Astrocyte (in vitro differentiated cells and primary cell): Measurements from ENCODE around the gene NFILZ. TPM values are rescaled to one million over a fixed set of nuclear protein-coding genes. Genes with fewer than 3 reads are reported as not detected.
"Not testable (repeated sequence)": the region's sequence is repeated elsewhere in the genome, so short reads cannot be mapped to it uniquely, and the experiment has no call there.

ENCODE experiments used
- DNase-seq: peaks from one replicate; pipeline ENCODE4 v3.0.0-alpha.2; 2010; ENCODE audit warnings: low read depth
- FAIRE-seq: peaks from 2 replicates; lab custom pipeline; 2011; peaks lifted over from hg19 to GRCh38; lab: Jason Lieb, UNC
- H2AFZ ChIP-seq: 2 replicates; pipeline ENCODE4 v1.6.0; 2012; ENCODE audit warnings: low read depth, low read length, inconsistent platforms
- H3K27ac ChIP-seq: 2 replicates; pipeline ENCODE4 v1.5.1; 2011; ENCODE audit warnings: low read depth, low read length, inconsistent platforms
- H3K27me3 ChIP-seq: 2 replicates; pipeline ENCODE4 v1.6.0; 2011; ENCODE audit warnings: low read length, inconsistent platforms; ENCODE audit not compliant: insufficient read depth
- H3K36me3 ChIP-seq: 2 replicates; pipeline ENCODE4 v1.5.1; 2011; ENCODE audit warnings: low read length, inconsistent platforms; ENCODE audit not compliant: insufficient read depth
- H3K4me1 ChIP-seq: 2 replicates; pipeline ENCODE4 v1.5.1; 2011; ENCODE audit warnings: low read length, inconsistent platforms; ENCODE audit not compliant: insufficient read depth
- H3K4me2 ChIP-seq: 2 replicates; pipeline ENCODE4 v1.6.0; 2012; ENCODE audit warnings: low read length, inconsistent platforms
- H3K4me3 ChIP-seq: 2 replicates; pipeline ENCODE4 v1.5.1; 2011; ENCODE audit warnings: low read depth, mild to moderate bottlenecking, low read length, inconsistent platforms; ENCODE audit not compliant: insufficient read depth
- H3K79me2 ChIP-seq: 2 replicates; pipeline ENCODE4 v1.6.0; 2012; ENCODE audit warnings: mild to moderate bottlenecking, low read length, inconsistent platforms; ENCODE audit not compliant: insufficient read depth
- H3K9ac ChIP-seq: 2 replicates; pipeline ENCODE4 v1.6.0; 2012; ENCODE audit warnings: mild to moderate bottlenecking, low read length, inconsistent platforms
- H3K9me3 ChIP-seq: 2 replicates; pipeline ENCODE4 v1.5.1; 2012; ENCODE audit warnings: low read depth, mild to moderate bottlenecking, low read length, inconsistent platforms; ENCODE audit not compliant: insufficient read depth
- H4K20me1 ChIP-seq: 2 replicates; pipeline ENCODE4 v1.6.0; 2012; ENCODE audit warnings: low read length, inconsistent platforms; ENCODE audit not compliant: insufficient read depth
- H3K27ac Mint-ChIP-seq: one replicate; pipeline ENCODE4 v1.8.0; 2021; ENCODE audit warnings: mild to moderate bottlenecking, mixed read lengths; ENCODE audit not compliant: unreplicated experiment
- H3K27me3 Mint-ChIP-seq: one replicate; pipeline ENCODE4 v1.8.0; 2021; ENCODE audit warnings: low read depth, mixed read lengths; ENCODE audit not compliant: unreplicated experiment
- H3K36me3 Mint-ChIP-seq: one replicate; pipeline ENCODE4 v1.8.0; 2021; ENCODE audit warnings: low read depth, mixed read lengths; ENCODE audit not compliant: unreplicated experiment
- H3K4me1 Mint-ChIP-seq: one replicate; pipeline ENCODE4 v1.8.0; 2021; ENCODE audit warnings: low read depth, mixed read lengths; ENCODE audit not compliant: unreplicated experiment
- H3K4me3 Mint-ChIP-seq: one replicate; pipeline ENCODE4 v1.8.0; 2021; ENCODE audit warnings: mild to moderate bottlenecking, moderate library complexity, mixed read lengths; ENCODE audit not compliant: unreplicated experiment
- H3K9me3 Mint-ChIP-seq: one replicate; pipeline ENCODE4 v1.8.0; 2021; ENCODE audit warnings: mild to moderate bottlenecking, mixed read lengths; ENCODE audit not compliant: unreplicated experiment
- EZH2 ChIP-seq: IDR thresholded peaks from 2 replicates; pipeline ENCODE4 v1.6.1; 2012; ENCODE audit warnings: mild to moderate bottlenecking, low read length, inconsistent platforms; ENCODE audit not compliant: insufficient read depth
- total RNA-seq: library from RNA; stranded (reverse); gene quantifications from 2 replicates; pipeline ENCODE4 v1.2.1, GENCODE V29; 2021
- TF ChIP-seq, protein P1 (sequence below): IDR thresholded peaks from 2 replicates; pipeline ENCODE4 v1.5.1; 2011; ENCODE audit warnings: low read depth, mild to moderate bottlenecking, inconsistent platforms, low read length, moderate library complexity; ENCODE audit not compliant: insufficient read depth

Gene NFILZ
- total RNA-seq, 1 donor from 2014 or later, result not detected

DNA sequence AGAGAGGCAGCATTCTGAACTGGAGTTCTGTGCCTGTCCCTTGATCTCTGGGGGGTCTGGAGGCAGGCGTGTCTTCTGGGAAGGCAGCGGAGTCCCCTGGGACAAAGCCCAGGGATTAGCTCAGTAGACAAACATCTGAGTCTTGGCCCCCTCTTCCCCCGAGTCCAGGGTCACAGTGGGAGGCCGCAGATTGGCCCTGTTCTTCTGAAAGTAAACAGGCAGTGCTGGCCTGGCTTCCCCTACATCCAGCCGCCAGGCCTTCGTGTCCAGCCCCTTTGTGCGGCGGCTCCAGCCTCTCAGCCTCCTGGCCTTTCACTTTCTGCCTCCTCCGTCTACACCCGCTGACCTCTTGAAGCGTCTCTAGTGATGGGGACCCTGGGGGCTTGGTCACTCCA, 989 bp downstream of the NFILZ start:
- Mint-ChIP-seq H3K27me3 (peaks cover 10% of the 10 kb centered on the region), H3K9me3 (peaks cover 4% of the 10 kb centered on the region), H3K4me3 (no peak overlapping the region), H3K36me3 (no peaks in the 10 kb centered on the region), H3K27ac (no peak overlapping the region), H3K4me1 (no peaks in the 10 kb centered on the region)
- Histone ChIP-seq H3K4me1 (peaks cover 9% of the 10 kb centered on the region), H3K9me3 (no peaks in the 10 kb centered on the region), H3K36me3 (no peaks in the 10 kb centered on the region), H3K27me3 (no peaks in the 10 kb centered on the region), H3K27ac (peak overlapping the region; percentile 50), H3K4me3 (no peak overlapping the region), H3K4me2 (peak overlapping the region; percentile 74), H3K79me2 (no peaks in the 10 kb centered on the region), H4K20me1 (no peaks in the 10 kb centered on the region), H2AFZ (peak overlapping the region; percentile 56), H3K9ac (peak overlapping the region; percentile 68)
- peak; percentile 81 for DNase-seq
- TF ChIP-seq, protein P1, sequence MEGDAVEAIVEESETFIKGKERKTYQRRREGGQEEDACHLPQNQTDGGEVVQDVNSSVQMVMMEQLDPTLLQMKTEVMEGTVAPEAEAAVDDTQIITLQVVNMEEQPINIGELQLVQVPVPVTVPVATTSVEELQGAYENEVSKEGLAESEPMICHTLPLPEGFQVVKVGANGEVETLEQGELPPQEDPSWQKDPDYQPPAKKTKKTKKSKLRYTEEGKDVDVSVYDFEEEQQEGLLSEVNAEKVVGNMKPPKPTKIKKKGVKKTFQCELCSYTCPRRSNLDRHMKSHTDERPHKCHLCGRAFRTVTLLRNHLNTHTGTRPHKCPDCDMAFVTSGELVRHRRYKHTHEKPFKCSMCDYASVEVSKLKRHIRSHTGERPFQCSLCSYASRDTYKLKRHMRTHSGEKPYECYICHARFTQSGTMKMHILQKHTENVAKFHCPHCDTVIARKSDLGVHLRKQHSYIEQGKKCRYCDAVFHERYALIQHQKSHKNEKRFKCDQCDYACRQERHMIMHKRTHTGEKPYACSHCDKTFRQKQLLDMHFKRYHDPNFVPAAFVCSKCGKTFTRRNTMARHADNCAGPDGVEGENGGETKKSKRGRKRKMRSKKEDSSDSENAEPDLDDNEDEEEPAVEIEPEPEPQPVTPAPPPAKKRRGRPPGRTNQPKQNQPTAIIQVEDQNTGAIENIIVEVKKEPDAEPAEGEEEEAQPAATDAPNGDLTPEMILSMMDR, result no peak
- no peak for TF ChIP-seq EZH2
- no peak for FAIRE-seq

DNA sequence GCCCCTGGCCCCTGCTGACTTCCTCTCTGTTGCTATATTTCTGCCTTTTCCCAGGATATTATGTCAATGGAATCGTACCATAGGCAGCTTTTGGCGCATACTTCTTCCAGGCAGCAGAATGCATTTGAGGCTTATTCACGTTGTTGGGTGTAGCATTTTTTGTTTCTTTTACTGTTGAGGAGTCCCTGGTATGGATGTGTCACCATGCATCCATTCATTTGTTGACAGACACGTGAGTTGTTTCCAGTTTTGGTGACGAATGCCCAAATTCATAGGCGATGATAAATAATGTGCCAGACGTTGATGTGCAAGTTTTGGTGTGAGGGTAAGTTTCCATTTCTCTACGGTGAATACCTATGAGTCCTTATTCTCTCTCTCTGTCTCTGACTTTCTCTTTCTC, 5.0 kb downstream of the NFILZ start:
- DNase-seq, result peak; percentile 76

GRCh38 chr19:8637070-8637469, 6.6 kb downstream of the NFILZ start:
- H3K27me3 Mint-ChIP-seq, H3K27ac Mint-ChIP-seq, H3K9me3 Mint-ChIP-seq: not testable (repeated sequence)

More for the DNA sequence above, 5.0 kb downstream of the NFILZ start:
- H3K4me2 ChIP-seq, result peak overlapping the region; percentile 28
- H3K4me1 ChIP-seq, result peaks cover 18% of the 10 kb centered on the region
- no peaks in the 10 kb centered on the region for H3K36me3 ChIP-seq
- H3K27me3 Mint-ChIP-seq, result peaks cover 10% of the 10 kb centered on the region
- no peak overlapping the region for H3K27ac Mint-ChIP-seq
- H3K9me3 ChIP-seq, result no peaks in the 10 kb centered on the region
- no peak overlapping the region for H3K9ac ChIP-seq
- H3K27ac ChIP-seq, result no peak overlapping the region
- TF ChIP-seq, protein P1, result no peak
- TF ChIP-seq EZH2, result no peak
- no peaks in the 10 kb centered on the region for H3K27me3 ChIP-seq
- H3K79me2 ChIP-seq, result no peaks in the 10 kb centered on the region
- no peaks in the 10 kb centered on the region for H3K36me3 Mint-ChIP-seq
- no peak for FAIRE-seq
- no peaks in the 10 kb centered on the region for H4K20me1 ChIP-seq
- no peak overlapping the region for H3K4me3 ChIP-seq
- no peaks in the 10 kb centered on the region for H3K9me3 Mint-ChIP-seq
- no peak overlapping the region for H2AFZ ChIP-seq
- H3K4me3 Mint-ChIP-seq, result no peak overlapping the region
- H3K4me1 Mint-ChIP-seq, result no peaks in the 10 kb centered on the region

More at GRCh38 chr19:8637070-8637469, 6.6 kb downstream of the NFILZ start:
- H3K4me3 ChIP-seq, H3K4me2 ChIP-seq, H3K4me3 Mint-ChIP-seq, FAIRE-seq, H2AFZ ChIP-seq, H4K20me1 ChIP-seq, H3K27me3 ChIP-seq, H3K79me2 ChIP-seq, H3K9me3 ChIP-seq, H3K36me3 Mint-ChIP-seq, H3K36me3 ChIP-seq, H3K4me1 ChIP-seq, H3K4me1 Mint-ChIP-seq: not testable (repeated sequence)
- peak; percentile 37 for DNase-seq
- Histone ChIP-seq H3K27ac (peak overlapping the region; percentile 56), H3K9ac (peak overlapping the region; percentile 4)
